GM19395 (cell line): ENCODE data around the gene LDLRAD4.

ENCODE experiments used
- ATAC-seq: cut with Tn5 transposase; IDR thresholded peaks from one replicate; pipeline ENCODE4 v1.9.1; 2021; ENCODE audit warnings: mild to moderate bottlenecking, moderate library complexity; ENCODE audit not compliant: unreplicated experiment

Gene LDLRAD4

DNA sequence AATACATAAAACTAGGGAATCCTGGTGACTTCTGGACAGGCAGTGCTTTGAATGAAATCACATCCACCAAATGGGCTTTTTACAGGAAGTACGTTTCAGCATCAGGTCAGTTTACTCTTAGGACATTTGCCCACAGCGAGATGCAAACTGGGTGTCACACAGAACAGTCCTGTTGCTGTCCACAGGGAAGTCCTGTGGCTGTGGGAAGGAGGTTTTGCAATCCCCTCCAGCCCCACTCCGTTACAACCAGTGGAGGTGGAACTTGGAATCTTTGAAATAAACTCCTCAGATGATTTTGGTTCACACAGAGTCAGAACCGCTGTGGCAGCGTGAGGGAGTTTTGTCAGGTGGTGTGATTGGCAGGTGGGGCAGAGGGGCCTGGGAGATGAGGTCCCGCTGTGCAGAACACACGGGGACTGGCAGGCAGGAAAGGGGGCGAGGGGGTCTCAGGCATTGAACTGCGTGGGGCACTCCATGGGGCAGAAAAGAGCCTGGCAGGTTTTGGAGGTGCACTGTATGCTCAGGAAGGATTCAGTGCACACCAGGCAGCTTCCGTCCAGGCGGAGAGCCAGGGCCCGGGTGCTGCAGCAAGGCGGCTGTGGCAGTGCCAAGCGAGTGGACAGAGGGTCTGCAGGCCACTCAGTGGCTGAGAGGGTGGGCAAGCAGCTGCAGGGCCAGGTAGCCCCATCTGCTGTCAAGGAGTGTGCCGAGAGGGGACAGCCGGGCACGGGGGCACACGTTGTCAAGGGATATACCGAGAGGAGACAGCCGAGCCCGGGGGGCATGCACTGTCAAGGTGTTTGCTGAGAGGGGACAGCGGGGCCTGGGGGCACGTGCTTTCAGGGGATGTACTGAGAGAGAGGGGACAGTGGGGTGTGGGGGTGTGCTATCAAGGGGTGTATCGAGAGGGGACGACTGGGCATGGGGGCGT is 148.7 kb downstream of the LDLRAD4 start:
- no peak for ATAC-seq

DNA sequence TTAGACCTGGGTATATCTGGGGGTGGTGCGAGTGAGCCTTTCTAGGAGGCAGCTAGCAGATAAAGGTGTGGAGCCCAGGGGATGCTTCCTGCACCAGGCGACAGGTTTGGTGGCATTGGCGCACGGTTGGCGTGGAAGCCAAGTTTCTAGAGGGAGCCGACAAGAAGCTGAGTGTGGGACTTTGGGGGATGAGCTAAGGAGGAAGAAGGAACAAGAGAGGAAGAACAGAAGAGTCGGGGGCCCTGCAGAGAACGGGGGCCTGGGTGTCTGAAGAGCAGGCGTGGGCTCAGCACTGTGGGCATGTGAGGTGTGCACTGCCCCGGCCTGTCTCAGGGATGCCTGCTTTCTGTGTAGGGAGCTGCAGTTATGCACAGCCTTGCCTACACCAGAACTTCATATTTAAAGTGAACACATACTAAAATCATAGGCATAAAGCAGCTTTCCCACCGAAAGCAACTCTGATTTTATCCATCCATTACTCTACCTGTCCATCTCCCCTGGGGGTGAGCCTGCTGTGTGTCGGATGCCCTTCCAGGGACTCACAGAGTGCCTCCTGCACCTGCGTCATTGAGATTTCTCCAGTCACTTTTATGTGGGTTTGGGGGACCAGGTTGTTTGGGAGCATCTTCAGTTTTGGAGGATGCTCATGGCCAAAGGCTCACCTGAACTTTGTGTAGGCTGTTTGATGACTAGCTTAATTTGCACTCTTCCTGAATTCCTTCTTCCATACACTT is 149.7 kb downstream of the LDLRAD4 start:
- ATAC-seq: no peak

DNA sequence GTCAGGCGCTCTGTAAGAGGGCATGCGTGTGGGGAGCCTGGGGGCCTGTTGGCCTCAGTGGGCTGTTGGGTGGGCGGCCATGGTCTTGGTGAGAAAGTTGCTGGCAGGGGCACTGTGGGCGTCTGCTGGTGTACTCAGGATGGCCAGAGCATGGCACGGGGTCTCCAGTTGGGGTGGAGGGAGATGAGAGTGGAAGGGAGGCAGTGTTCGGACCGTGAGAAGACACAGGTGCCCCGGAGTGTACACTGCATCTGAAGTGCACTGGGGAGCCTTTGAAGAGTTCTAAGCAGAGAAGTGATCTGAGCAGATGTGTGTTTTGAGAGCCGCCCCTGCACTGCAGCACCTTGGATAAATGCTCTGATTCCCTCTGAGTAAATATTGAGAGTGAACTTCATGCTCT is 150.8 kb downstream of the LDLRAD4 start:
- ATAC-seq: no peak

DNA sequence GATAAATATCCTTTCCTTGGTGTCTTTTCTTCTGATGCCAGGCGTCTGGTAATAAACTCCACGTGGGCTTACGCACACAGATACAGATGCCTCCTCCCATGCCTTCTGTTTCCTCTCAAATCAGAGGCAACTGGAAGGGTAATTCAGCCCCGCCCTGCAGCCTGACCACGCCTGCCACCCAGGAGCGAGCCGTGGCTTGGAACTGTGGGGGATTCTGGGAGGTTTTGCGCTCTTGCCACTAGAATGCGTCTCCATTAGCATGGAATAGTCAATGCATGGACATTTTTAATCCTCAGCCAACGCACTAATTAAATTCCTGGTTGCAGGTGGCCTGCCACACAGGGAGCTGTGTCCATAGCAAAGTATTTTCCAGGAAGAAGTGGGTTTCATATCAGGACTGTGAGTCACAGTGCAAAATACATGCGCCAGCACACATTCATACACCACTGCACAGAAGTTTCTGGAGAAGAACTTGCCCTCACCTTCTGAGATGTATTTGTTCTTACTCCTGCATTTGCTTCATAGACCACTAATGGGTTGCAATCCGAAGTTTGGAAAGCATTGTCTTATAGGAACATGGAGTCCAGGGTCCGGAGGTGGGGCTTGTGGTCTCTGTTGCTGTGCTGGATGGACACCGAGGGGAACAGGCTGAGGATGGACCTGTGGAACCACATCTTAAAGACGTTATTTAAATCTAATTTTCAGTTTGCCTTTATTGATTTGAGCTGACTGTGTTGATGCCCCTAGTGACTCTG is 151.4 kb downstream of the LDLRAD4 start:
- ATAC-seq: no peak

DNA sequence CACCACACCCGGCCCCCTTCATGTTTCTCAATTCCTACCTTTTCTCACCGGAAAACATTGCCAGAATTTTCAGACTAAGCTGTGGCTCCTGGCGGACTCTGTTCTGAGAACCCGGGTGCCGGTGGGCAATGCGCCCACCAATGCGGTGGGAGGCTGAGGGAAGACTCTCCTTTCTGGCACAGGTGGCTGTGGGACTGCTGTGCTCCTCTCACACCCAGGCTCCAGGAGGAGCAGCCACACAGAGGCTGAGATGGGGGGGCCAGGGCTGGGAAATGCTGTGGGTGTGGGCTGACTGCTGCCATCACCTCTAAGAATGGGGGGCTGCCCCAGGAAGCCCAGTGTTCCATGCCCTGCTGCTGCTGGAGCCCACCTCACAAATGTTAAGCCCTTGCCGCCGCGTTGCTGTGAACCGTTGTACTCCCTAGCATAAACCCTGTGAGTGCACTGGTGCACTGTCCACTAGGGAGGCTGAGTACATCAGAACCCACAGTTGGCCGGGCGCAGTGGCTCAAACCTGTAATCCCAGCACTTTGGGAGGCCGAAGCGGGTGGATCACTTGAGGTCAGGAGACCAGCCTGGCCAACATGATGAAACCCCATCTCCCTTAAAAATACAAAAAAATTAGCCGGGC is 152.6 kb downstream of the LDLRAD4 start:
- ATAC-seq: no peak

DNA sequence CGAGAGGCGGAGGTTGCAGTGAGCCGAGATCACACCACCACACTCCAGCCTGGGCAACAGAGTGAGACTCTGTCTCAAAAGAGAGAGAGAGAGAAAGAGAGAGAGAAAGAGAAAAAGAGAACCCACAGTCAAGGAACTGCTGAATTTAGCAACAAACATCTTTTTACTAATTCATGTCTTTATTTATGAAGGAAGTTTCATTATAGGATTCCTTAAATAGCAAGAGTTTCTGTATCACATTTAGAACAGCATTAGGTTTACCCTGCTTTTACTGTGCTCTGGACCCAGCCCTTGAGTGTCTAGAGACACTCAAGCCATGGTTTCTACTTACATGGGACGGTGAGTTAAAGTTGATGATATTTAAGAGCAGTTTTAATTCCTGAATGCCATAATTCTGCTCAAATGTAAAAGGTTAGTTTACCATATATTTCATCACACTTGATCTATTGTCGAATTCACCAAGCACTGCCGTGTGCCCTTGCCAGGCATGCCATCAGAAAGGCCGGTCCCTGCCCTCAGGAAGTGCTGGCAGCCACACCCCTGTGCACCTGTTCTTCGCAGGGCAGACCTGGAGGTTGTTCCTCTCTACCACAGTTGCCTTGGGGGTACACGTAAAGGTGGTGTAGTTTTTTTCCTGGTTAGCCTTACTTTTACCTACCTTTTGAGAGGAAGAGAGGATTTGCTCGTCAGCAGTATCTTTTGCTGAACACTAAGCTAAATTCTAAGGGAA is 153.3 kb downstream of the LDLRAD4 start:
- no peak for ATAC-seq

DNA sequence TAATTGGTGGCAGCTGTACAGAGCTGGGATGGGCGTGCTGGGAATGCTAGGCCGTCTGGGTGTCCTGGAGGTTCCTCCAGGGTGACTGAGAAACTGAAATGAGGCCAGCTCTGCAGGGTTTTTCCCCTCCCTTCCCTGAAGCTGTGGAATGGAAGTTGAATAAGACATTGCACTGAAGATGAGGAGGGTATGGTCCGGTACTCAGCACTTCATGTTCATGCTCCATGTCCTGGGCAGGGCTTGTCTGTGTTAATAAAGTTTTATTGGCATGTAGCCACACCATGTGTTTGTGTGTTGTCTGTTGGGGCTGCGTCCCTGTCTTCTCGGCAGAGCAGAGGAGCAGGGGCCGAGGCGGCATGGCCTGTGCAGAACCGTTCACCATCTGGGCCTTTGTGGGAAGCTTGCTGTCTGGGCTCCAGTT is 154.0 kb downstream of the LDLRAD4 start:
- no peak for ATAC-seq

DNA sequence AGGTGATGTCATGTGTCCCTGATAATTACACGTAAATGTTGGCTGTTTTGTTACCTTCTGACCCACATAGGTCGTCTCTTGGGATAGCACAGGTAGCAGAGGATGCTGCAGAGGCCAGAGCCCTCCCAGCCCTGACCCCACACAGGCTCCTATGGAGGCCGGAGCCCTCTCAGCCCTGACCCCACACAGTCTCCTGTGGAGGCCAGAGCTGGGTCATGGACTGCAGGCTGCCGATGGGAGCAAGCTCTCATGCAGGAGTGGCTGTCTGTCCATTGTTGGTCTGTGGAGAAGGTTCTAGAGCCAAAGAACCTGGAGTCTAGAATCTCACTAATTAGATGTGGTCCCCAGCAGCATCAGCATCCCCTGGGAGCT is 155.5 kb downstream of the LDLRAD4 start:
- ATAC-seq: no peak

DNA sequence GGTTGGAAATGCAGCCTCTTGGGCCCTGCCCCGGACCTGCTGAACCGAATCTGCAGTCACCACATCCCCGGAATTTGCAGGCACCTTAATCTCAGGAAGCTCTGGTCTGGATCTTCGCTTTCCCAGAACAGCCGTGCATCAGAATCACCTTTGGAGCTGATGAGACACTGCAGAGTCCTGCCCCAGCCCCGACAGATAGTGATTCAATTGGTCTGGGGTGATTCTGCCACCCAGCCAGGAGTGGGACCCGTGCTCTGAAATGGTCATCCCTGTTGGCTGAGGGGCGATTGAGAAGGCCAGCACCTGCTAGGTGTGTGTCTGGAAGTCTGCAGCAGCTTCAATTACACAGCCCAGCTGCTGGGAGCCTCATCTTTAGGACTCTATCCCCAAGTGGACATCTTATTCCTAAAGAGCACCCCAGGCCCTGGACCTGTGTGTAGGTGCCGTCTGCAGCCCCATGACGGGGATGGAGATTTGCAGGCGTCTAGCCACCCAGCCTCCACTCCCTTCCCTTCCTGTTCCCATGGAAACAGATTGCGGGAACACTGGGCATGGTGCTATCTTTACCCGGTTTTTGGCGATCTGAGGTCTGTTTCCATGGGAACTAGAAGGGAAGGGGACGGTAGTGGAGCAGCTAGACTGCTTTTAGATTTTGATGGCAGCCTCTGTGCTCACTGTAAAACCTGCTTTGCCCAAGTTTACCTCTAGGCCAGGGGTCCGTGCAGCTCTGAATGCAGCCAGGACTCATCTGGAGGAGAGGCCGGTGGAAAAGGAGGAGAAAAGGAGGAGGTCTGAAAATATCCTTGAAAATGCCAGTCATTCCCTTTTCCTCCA is 156.1 kb downstream of the LDLRAD4 start:
- no peak for ATAC-seq

DNA sequence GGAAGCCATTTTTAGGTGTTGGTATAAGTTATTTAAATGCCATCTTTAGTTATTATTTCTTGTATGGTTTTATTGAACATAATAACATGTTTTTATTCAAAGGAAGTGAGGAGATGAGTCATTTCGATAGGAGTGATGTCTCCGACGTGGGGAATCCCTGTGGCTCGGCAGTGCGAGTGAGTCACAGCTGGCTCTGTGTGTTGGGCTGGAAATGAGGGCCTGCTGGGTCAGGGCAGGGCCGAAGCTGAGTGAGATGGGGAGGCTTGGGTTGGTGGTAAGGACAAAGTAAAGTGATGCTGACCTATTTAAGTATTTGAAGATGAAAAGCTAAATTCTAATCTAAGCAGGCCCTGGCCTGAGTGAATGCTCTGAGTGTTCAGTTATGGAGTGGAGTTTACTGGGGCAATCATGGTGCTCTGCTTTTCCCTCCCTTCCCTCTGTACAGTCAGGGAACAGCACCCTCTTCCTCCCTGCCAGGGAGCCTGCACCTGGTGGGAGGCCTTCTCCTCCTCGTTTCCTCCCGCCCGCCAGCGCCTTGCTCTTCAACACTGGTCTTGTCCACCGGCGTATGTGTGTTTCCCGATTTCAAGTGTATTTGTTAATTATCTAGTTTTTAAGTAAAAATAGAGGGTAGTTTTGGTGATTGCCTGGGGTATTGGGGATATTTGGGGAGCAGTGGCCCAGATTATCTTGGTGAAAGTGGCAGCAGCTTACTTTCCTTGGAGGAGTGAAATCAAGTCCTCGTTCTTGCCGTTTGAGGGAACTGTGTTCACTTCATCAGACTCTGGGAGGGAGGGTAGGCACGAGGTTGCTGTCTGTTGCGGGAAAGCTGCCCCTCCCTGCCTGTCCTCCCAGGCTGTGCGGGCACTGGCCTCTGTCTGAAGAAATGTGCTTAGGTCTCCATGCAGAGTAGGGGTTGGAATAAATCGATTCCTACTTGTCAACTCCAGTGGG is 157.0 kb downstream of the LDLRAD4 start:
- ATAC-seq: peak; percentile 85

DNA sequence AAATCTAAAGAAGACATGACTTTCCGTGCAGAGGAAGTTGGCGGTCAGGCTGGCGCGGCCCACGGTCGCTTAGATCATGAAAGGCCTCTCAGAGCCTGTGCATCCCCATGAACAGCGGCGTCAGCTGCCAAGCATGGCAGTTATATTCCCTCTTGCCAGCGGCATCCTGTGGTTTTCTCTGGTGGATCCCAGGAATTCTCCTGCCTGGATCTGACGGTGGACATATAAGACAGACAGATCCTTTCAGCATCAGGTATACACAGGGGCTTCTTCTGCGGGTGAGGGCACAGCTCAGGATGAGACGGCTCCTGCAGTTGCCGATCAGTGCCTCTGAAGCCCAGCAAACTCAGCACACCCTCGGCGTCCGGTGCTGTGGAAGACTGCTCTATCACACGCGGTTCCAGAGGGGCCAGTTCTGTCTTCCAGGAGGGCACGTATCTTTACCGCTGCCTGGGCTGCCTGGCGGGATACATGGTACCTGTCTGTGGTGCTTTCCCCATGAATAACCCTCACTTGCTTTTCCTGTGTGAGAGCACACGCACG is 157.8 kb downstream of the LDLRAD4 start:
- no peak for ATAC-seq

DNA sequence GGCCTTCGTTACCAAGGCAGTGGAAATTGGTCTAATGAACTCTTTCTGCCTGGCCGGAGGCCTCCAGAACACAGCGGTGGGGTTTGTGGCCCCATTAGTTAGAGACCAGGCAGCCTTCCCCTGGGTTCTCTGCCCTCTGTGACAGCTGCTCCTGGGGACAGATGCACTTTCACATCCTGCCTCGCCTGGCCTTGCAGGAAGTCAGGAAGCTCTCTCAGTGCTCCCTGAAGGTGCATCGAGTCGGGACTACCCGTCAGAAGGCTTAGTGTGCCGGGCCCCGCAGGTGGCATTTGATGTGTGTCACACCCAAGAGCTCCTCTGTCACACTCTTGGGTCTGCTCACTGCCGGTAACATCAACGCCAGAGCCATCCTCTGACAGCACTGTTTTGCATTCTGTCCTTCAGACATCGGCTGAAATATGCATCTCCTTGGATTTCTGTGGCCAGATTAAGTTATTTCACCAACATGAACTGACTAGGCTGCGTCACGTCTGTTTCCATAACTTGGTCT is 158.3 kb downstream of the LDLRAD4 start:
- peak; percentile 58 for ATAC-seq

DNA sequence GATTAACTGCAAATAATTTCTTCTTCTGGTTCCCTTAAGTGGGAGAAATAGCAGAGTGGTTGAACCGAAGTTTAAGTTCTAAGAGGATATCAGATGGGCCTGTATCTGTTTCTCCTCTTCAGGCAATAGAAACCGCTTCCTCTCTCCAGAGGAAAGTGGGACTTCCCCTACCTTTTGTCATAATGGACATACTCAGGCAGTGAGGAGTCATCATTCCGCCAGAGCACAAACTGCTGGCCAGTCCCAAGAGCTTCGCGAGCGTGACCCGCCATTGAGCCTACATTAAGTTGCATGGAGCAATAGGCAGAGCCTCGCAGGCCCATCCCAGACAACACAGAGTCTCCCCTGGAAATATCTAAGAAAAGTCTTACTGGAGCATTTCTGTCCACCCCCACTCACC is 158.9 kb downstream of the LDLRAD4 start:
- no peak for ATAC-seq

DNA sequence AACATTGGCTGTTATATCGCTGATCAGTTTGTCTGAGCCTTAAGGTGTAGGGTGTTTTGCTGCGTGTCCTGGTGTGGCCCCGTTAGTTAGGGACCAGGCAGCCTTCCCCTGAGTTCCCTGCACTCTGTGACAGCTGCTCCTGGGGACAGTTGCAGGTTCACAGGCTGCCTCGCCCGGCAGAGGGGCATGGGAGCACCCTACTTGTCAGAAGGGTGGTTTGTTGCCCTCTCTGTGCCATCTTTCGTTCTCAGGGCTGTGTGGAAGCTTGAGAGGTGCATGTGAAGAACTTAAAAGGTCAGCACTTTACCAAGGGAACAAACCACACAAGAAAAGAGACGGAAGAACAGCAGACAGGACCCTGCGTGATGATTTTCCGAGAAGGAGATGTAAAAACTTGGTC is 159.6 kb downstream of the LDLRAD4 start:
- no peak for ATAC-seq

DNA sequence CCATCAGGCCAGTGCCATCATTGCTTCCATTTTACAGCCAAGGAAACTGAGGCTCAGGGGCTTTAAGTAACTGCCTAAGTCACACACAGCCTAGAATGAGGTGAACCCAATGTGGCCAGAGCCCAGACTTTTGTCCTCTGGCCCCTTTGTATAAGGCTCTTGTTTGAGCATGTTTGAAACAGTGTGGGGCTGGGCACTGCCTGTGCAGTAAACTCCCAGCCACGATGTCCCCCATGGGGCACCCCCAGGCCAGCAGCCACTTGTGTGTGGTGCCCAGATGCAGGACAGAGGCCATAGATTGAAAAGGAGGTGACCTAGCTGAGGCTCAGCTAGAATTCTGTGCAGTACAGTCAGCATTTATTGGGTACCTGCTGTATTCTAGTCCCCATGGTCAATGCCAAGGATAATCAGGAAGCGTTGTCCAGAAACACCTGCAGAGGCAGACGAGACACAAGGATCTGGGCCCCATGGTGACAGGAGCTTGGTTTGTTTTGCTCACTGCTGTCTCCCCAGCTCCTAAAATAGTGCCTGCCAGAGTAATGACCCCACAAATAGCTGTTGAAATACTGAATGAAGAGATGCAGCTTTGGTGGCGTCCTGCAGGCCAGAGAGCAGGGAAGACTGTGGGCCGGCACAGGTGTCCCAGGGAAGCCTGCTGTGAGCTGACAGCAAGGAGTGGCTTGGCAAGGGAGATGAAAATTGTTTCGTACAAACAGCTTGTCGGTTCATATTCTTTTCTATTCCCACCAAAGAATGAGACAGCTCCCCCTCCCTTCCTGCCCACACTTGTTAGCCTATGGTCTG is 160.7 kb downstream of the LDLRAD4 start:
- ATAC-seq: no peak

DNA sequence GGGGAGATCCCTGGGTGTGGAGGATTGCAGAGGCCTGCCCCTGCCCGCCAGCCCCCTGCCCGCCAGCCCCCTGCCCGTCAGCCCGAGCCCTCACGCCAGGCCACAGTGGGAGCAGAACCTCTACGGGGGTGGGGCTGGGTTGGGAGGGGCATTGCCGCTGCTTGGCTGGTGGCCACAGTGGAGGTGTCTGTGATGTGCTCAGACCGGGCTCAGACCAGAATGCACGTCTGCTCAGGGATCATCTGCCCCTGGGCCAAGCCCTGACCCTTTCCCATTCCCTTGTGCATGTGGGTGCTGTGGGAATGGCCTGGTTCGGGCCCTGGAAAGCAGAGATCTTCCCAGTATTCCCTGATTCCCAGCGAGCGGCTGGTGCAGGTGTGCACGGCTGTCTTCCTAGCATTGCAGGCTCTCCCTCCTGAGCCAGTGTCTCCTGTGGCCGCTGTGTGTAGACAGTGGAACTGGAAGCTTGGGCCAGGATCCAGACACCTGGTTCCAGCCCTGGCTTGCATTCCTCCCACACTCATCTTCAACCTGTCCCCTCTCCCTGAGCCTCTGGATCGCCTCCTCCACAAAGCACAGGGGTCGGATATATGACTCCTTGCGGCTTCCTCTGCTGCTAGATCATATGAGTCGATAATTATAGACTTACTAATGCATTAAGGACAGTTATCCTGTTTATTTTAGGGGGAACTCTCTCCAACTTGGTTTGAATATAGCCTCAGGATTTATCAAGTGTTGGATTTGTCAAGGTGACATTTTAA is 161.6 kb downstream of the LDLRAD4 start:
- no peak for ATAC-seq
